GM12864 (cell line): Measurements from ENCODE around the gene PRKCQ.

Experiments used
- DNase-seq: peaks from one replicate; pipeline ENCODE4 v3.0.0-alpha.2; 2011; ENCODE audit warnings: low read depth
- H3K4me3 ChIP-seq: 2 replicates; pipeline ENCODE4 v1.5.1; 2011; ENCODE audit warnings: mild to moderate bottlenecking, low read depth, low read length, control low read depth
- TF ChIP-seq, protein P1 (sequence below): IDR thresholded peaks from 2 replicates; pipeline ENCODE4 v1.5.1; 2011; ENCODE audit warnings: low read depth, mild to moderate bottlenecking, moderate library complexity, low read length, control low read depth, inconsistent platforms; ENCODE audit errors: missing control alignments

Gene PRKCQ

DNA sequence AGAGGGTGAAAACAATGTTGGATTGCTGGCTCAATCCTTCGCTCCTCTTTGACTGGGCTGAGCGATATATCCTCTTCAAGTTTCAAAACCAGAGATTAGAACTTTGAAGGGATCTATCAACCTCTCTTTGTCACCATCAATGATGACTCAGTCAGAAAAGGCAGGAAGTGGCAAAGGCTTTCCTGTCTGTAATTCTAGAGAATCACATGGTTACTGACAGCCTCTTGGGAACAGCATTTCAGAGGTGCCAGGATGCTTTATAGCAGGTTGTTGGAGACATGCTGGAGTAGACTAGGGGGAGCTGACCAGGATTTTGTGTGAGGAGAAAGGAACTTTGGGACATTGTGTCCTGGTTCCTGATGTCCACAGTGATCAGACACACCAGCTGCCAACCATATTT is 81.3 kb downstream of the PRKCQ start:
- TF ChIP-seq, protein P1, sequence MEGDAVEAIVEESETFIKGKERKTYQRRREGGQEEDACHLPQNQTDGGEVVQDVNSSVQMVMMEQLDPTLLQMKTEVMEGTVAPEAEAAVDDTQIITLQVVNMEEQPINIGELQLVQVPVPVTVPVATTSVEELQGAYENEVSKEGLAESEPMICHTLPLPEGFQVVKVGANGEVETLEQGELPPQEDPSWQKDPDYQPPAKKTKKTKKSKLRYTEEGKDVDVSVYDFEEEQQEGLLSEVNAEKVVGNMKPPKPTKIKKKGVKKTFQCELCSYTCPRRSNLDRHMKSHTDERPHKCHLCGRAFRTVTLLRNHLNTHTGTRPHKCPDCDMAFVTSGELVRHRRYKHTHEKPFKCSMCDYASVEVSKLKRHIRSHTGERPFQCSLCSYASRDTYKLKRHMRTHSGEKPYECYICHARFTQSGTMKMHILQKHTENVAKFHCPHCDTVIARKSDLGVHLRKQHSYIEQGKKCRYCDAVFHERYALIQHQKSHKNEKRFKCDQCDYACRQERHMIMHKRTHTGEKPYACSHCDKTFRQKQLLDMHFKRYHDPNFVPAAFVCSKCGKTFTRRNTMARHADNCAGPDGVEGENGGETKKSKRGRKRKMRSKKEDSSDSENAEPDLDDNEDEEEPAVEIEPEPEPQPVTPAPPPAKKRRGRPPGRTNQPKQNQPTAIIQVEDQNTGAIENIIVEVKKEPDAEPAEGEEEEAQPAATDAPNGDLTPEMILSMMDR = no peak
- no peak overlapping the region for H3K4me3 ChIP-seq
- no peak for DNase-seq

DNA sequence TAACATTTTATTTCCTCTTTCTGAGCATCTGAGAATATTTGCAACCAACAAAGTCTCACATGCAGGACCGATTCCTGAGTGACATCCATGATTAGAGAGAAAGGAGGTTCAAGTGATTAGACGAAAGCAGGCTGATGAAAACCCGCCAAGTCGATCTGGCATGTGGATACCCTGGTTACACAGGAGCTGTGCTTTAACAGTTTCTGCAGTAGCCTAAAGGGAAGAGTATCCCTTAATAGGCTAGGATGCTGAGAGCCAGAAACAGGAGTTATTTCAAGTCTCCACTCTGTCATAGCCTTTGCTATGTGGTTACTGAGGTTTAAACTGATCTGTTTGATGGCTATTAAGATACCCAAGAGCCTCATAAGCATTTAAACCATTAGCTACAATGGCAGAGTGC is 82.5 kb downstream of the PRKCQ start:
- TF ChIP-seq, protein P1 = no peak
- H3K4me3 ChIP-seq = no peak overlapping the region
- DNase-seq = no peak

DNA sequence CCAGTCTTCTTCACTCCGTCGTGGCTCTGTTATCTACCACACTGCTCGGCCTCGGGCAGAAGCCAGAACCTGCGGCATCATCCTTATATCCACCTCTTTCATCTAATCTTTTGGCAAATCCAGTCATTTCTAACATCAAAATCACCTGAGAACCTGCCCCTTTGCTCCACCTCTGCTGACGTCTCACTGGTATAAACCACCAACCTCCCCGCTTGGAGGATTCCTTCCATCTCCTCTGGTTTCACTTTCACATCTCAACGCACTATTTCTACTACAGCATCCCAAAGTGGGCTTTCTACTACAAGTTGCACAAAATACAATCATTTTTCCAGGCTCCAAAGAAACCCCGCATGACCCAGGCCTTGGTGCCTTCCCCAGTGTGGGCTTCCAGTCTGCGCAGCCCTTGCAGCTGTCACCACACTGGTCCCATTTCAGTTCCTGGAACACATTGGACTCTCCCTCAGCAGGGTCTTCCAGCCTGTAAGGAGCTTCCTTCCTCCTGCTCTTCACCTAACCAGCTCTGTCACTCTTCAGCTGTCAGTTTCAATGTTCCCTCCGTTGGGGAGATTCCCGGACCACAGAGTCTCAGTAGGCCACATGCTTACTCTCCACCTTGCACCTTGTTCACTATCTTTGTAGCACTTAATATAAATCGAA is 85.0 kb downstream of the PRKCQ start:
- DNase-seq = no peak
- H3K4me3 ChIP-seq = no peak overlapping the region
- TF ChIP-seq, protein P1 = no peak

DNA sequence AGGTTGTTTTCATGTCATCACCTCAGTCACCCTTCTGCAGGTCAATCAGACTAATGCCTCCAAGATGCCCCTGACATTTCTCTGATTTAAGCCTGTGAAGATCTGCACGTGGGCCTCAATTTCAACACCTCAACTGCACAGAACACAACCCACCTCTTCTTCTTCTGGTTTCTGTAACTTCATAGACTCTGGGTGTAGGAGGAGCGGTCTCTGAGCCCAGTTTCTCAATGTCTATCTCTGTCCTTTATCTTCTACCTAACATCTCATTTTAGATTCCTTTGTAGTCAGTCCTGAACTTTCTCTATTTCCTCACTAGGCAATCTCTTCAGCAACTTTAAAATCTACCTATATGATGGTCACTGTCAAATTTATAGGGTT is 85.6 kb downstream of the PRKCQ start:
- no peak overlapping the region for H3K4me3 ChIP-seq

DNA sequence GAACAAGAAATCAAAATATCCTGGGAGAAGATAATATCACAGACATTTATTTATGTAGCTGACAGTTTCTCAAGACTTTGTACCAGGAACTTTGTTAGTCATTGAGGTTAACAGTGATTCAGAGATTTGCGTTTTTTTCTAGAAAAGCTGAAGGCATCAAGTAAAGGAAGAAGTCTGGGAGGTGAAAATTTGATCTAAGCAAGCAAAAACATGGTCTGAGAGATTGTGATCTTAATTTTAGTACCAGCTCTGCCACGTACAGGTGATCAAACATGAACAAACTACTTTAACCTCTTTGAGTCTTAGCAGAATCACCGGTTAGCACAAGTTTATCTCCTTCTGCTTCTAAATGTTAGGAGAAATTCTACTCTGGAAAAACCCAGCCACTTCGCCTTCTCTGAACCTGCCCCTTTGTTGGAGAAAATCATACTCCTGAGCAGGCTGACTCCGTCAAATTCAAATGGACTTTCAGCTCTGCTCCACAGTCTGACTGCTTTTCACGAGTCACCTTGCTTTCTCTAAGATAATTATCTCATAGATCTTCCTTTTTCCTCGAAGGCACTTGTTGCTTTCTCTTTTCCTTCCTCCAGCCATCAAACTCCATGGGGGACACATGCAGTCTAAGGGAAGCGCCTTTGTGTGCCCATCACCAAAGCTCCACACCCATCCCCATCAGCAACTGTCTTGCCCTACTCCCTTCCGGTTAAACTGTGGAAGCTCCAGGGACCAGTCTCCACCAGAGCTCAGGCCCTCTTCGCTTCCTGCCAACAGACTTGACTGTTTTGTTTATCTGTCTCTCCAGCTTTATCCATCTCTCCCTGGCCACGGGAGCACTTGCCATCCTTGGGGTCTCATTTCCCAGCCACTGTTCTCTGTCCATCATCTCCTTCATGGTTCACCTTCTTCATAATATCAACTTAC is 86.3 kb downstream of the PRKCQ start:
- DNase-seq = no peak
- TF ChIP-seq, protein P1 = no peak
- no peak overlapping the region for H3K4me3 ChIP-seq

More for the DNA sequence above, 85.6 kb downstream of the PRKCQ start:
- DNase-seq = no peak
- TF ChIP-seq, protein P1 = no peak

DNA sequence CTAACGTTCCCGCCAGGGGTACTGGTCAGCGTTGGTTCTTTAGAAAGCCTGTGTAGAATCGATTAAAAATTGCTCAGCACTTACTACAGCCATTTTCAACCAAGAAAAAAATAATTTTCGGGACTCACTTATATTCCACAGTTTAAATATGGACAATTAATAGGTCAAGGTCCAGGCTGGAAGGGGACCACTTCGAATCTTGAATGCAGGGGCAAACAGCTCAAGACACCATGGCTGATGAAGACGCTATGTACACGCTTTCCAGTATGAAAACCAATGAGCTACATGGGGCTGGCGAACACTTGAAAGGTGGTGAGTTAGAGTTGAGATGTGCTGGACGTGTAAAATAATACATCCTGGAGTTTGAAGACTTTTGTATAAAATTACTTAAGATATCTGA is 87.2 kb downstream of the PRKCQ start:
- no peak overlapping the region for H3K4me3 ChIP-seq
- DNase-seq = no peak

More for the DNA sequence above, 87.2 kb downstream of the PRKCQ start:
- TF ChIP-seq, protein P1 = no peak
